Ureter (tissue), 1 donor: Measurements from ENCODE around the gene TMPRSS12. TPM values are rescaled to one million over a fixed set of nuclear protein-coding genes. Genes with fewer than 3 reads are reported as not detected.
"Not testable (repeated sequence)": the region's sequence is repeated elsewhere in the genome, so short reads cannot be mapped to it uniquely, and the experiment has no call there.

ENCODE experiments used
- DNase-seq: peaks from one replicate; pipeline ENCODE4 v3.0.0-alpha.2; 2020; ENCODE audit warnings: low spot score
- total RNA-seq: library from RNA; stranded (reverse); gene quantifications from one replicate; pipeline ENCODE4 v1.2.4, GENCODE V29; 2023
- donor health status: DM: yes; HTN: yes; CAD: no.

TMPRSS12 gene, protein sequence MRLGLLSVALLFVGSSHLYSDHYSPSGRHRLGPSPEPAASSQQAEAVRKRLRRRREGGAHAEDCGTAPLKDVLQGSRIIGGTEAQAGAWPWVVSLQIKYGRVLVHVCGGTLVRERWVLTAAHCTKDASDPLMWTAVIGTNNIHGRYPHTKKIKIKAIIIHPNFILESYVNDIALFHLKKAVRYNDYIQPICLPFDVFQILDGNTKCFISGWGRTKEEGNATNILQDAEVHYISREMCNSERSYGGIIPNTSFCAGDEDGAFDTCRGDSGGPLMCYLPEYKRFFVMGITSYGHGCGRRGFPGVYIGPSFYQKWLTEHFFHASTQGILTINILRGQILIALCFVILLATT
- not detected for total RNA-seq

- DNase-seq = peak; percentile 56
Measured at GRCh38 chr12:50842637-50843493, at the start of gene TMPRSS12. TSS of gene TMPRSS12 (plus strand) at chr12:50842926. CDS start at chr12:50842965, 39 bp downstream.

GRCh38 chr12:50799908-50800307 lies 42.8 kb upstream of the TMPRSS12 start:
- no peak for DNase-seq

DNA sequence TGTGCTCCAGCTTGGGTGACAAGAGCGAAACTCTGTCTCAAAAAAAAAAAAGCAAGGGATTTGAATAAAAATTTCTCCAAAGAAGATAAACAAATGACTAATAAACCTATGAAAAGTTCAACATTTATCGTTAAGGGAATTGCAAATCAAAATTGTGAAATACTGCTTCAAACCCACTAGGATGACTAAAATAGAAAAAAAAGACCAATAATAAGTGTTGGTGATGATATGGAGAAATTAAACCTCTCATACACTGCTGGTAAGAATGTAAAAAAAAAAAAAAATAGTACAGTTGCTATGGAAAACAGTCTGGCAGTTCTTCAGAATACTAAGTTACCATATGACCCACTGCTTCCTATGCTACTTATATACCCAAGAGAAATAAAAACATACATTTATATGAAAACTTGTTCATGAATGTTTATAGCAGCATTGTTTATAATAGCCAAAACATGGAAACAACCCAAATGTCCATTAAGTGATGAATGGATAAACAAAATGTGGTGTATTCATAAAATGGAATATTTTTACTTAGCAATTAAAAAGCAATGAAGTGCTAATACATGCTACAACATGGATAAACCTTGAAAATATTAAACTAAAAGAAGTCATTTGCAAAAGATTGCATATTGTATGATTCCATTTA lies 39.4 kb upstream of the TMPRSS12 start:
- no peak for DNase-seq

- no peak for DNase-seq
Measured at GRCh38 chr12:50806176-50806575, 36.5 kb upstream of the TMPRSS12 start.

GRCh38 chr12:50809131-50809530 lies 33.6 kb upstream of the TMPRSS12 start:
- DNase-seq = not testable (repeated sequence)

GRCh38 chr12:50814921-50815320 lies 27.8 kb upstream of the TMPRSS12 start:
- not testable (repeated sequence) for DNase-seq

DNA sequence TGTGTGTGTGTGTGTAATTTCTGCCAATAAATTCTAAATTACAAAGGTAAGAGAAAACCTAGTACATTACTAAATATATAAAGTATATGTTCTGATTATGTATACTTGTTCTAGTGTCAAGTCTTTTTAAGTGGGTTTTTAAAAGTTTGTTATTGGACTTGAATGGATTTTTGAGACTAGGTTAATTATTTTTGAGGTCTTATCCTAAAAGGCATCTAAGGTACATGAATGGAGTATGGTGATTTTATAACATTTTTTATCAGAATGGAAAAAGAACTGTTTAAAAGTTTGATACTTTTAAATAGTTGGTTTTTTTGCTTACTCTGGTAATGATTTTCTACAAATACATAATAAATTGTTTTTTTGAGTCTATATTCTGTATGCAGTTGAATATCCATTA lies 22.5 kb upstream of the TMPRSS12 start:
- no peak for DNase-seq

DNA sequence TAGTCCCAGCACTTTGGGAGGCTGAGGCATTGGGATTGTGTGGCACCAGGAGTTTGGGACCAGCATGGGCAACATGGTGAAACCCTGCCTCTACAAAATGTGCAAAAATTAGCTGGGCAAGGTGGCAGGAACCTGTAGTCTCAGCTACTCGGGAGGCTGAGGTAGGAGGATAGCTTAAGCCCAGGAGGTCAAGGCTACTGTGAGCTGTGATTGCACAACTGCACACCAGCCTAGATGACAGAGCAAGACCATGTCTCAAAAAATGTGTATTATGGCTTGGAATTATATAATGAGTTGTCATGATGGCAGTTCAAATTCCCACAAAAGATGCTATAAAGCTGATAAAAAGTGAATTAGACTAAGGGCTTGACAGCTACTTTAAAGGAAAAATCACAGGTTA lies 20.6 kb upstream of the TMPRSS12 start:
- DNase-seq = no peak

DNA sequence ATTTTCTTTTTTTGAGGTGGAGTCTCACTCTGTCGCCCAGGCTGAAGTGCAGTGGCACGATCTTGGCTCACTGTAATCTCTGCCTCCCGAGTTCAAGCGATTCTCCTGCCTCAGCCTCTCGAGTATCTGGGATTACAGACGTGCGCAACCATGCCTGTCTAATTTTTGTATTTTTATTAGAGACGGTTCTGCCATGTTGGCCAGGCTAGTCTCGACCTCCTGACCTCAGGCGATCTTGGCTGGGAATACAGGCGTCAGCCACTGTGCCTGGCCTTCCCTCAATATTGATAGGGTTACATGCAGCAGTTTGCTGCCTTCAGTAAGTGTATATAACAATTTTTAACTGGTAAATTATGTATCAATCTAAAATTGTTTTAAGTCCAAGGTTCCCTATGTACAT lies 19.0 kb upstream of the TMPRSS12 start:
- DNase-seq = not testable (repeated sequence)

DNA sequence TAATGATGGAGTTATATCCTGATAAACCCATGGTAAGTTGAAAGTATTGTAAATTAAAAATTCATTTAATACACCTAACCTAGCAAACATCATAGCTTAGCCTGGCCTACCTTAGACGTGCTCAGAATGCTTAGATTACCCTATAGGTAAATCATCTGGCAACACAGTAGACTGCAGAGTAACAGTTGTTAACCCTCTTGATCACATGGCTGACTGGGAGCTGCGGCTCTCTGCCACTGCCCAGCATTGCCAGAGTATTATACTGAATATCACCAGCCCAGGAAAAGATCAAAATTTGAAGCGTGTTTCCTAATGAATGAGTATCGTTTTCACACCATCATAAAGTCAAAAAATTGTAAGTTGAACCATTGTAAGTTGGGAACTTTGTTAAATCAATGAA lies 17.8 kb upstream of the TMPRSS12 start:
- no peak for DNase-seq

- DNase-seq = no peak
Measured at GRCh38 chr12:50825372-50825838, 17.3 kb upstream of the TMPRSS12 start.

- DNase-seq = no peak
Measured at GRCh38 chr12:50828121-50828520, 14.6 kb upstream of the TMPRSS12 start.

GRCh38 chr12:50828886-50829285 lies 13.8 kb upstream of the TMPRSS12 start:
- DNase-seq = no peak

- not testable (repeated sequence) for DNase-seq
Measured at GRCh38 chr12:50833801-50834200, 8.9 kb upstream of the TMPRSS12 start.

DNA sequence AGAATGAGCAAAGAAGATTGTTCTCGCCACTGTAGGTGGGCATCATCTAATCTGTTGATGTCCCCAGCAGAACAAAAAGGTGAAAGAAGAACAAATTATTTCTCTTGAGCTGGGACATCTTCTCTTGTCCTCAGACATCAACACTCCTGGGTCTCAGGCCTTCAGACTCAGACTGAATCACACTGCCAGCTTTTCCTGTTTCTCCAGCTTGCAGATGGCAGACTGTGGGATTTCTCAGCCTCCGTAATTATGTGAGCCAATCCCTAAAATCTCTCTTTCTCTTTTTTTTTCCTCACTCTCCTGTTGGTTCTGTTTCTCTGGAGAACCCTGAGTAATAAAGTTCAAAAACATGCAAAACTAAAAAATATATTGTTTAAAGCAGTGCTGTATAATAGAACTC lies 3.7 kb upstream of the TMPRSS12 start:
- DNase-seq = no peak

DNA sequence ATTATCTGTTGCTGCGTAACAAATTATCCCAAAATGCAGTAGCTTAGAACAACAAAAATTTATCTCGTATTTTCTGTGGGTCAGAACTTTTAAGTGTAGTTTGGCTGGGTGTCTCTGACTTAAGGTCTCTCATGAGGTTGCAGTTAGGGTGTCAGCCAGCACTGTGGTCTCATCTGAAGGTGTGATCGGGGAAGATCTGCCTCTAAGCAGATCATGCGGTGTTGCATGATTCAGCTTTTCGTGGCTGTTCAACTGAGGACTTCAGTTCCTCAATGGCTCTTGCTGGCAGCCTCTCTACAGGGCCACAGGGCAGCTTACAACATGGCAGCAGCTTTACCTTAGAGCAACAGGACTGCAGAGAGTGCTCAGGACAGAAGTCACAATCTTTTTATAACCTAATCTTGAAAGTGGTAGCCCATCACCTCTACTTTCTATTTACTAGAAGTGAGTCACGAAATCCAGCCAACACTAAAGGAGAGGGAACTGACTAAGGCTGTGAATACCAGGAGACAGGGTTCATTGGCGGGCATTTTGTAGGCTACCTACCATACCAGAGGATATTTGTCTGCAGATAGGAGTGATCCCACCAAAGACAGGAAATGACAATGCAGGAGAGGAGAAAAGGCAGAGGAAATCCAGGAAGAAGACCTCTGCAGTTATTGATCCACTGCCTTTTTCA lies 1.8 kb upstream of the TMPRSS12 start:
- DNase-seq = no peak

DNA sequence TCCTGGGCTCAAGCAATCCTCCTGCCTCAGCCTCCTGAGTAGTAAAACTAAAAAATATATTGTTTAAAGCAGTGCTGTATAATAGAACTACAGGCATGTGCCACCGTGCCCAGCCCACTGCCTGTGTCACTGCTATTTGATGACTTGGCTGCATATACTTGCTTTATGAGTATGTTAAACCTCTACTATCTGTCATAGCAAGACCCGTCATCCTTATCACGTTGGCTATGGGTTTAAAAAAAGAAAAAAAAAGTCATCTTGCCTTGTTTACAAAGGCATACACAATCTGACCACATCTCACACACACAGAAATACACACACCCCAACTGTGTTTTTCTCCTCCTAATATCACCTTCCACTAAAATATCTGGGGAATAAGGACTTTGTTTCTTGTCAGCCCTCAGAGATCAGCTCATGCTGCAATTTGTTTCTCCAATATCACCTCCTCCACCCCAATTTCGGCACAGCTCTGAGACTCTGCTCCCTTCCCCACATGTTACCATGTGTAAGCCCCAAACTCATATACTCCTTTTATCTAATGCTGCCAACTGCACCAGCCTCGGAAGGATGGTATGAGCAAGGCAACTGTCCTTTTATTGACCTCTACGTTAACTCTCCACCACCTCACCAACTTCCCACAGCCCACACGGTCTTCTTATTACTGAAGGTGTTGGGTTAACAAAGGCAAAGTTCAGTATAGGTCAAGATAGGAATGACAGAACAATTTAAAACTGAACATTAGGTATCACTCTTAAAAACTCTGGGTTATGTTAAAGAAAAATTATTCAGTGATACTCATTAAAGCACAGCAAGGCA lies 802 bp upstream of the TMPRSS12 start:
- DNase-seq = no peak

DNA sequence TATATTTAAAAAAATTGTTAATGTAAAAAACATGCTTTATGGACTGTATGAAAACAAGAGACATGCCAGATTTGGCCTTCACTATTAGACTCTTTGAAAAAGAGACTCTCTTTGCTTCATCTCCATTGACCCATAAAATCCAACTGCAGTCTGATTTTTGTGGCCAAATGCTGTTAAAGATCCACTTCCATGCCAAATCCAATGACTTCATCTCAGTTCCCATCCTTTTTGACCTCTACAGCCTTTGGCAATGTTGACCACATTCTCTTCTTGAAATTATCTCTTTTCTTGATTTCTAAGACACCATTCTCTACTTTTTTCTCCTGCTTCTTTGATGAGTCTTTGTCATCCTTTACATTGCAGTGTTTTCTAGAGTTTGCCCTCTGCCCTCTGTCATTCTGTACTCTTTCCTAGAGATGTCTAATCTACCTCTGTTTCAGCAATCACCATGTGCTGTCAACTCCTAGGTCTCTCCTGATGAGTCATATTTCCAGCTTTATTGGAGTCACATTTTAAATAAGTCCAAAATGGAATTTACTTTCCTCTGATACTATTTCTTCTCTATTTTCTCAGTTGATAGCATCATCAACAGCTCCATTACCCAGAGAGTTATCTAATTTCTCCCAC lies 2.4 kb downstream of the TMPRSS12 start:
- no peak for DNase-seq

GRCh38 chr12:50848963-50849362 lies 6.2 kb downstream of the TMPRSS12 start:
- no peak for DNase-seq

DNA sequence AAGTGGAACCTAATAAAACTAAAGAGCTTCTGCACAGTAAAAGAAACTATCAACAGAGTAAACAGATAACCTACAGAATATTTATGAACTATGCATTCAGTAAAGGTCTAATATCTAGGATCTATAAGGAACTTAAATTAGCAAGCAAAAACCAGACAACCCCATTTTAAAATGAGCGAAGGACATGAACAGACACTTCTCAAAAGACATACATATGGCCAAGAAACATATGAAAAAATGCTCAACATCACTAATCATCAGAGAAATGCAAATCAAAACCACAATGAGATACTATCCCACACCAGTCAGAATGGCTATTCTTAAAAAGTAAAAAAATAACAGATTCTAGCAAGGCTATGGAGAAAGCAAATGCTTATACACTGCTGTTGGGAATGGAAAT lies 12.5 kb downstream of the TMPRSS12 start:
- not testable (repeated sequence) for DNase-seq
